ENCODE data around the gene TCF4.

Gene TCF4

GRCh38 chr18:55489034-55489986, 98.7 kb downstream of the TCF4 start:
- H3K79me2 ChIP-seq (ENCODE audit: control insufficient read depth, insufficient read depth, low read length, unreplicated experiment): peaks cover 39% of the 10 kb centered on the region
- no peak overlapping the region for H3K4me3 ChIP-seq (ENCODE audit: low read depth, low read length)
- no peaks in the 10 kb centered on the region for H3K27me3 ChIP-seq (ENCODE audit: insufficient read depth, low read length)
- peaks cover 24% of the 10 kb centered on the region for H3K4me1 ChIP-seq (ENCODE audit: control insufficient read depth, insufficient read depth, low read length, unreplicated experiment)
- H3K36me3 ChIP-seq (ENCODE audit: insufficient read depth, low read length): no peaks in the 10 kb centered on the region
- no peak overlapping the region for H2AFZ ChIP-seq (ENCODE audit: low read length, unreplicated experiment)
- H3K27ac ChIP-seq (ENCODE audit: low read depth, low read length): no peak overlapping the region

GRCh38 chr18:55488473-55488872, 99.5 kb downstream of the TCF4 start:
- H3K4me3 ChIP-seq (ENCODE audit: low read depth, low read length): no peak overlapping the region

GRCh38 chr18:55487997-55488396, 100.0 kb downstream of the TCF4 start:
- Histone ChIP-seq H3K27me3 (ENCODE audit: insufficient read depth, low read length) (no peaks in the 10 kb centered on the region), H3K79me2 (ENCODE audit: control insufficient read depth, insufficient read depth, low read length, unreplicated experiment) (peaks cover 34% of the 10 kb centered on the region), H3K27ac (ENCODE audit: low read depth, low read length) (no peak overlapping the region), H3K4me3 (ENCODE audit: low read depth, low read length) (no peak overlapping the region), H2AFZ (ENCODE audit: low read length, unreplicated experiment) (no peak overlapping the region), H3K36me3 (ENCODE audit: insufficient read depth, low read length) (no peaks in the 10 kb centered on the region), H3K4me1 (ENCODE audit: control insufficient read depth, insufficient read depth, low read length, unreplicated experiment) (peaks cover 22% of the 10 kb centered on the region)

More at GRCh38 chr18:55488473-55488872, 99.5 kb downstream of the TCF4 start:
- H2AFZ ChIP-seq (ENCODE audit: low read length, unreplicated experiment): no peak overlapping the region
- no peaks in the 10 kb centered on the region for H3K27me3 ChIP-seq (ENCODE audit: insufficient read depth, low read length)
- H3K79me2 ChIP-seq (ENCODE audit: control insufficient read depth, insufficient read depth, low read length, unreplicated experiment): peaks cover 36% of the 10 kb centered on the region
- H3K27ac ChIP-seq (ENCODE audit: low read depth, low read length): no peak overlapping the region
- peaks cover 22% of the 10 kb centered on the region for H3K4me1 ChIP-seq (ENCODE audit: control insufficient read depth, insufficient read depth, low read length, unreplicated experiment)
- no peaks in the 10 kb centered on the region for H3K36me3 ChIP-seq (ENCODE audit: insufficient read depth, low read length)

DNA sequence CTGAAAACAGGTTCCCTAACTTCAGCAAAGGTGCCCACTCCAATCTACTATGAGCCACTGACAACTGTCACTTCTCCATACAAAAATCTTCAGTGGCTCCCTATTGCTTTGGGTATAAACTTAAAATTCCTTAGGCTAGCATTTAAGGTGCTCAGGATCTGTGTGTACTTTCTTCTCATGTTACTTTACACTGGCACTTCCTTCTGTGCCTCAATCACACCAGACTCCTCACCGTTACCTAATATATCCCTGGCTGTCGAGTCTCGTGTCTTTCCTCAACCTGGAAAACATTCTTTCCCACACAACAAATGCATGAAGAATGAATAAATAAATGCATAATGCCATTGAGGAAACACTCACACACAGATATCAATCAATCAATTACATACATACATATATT, 101.1 kb downstream of the TCF4 start:
- Histone ChIP-seq H3K36me3 (ENCODE audit: insufficient read depth, low read length) (no peaks in the 10 kb centered on the region), H3K27me3 (ENCODE audit: insufficient read depth, low read length) (no peaks in the 10 kb centered on the region), H2AFZ (ENCODE audit: low read length, unreplicated experiment) (no peak overlapping the region), H3K79me2 (ENCODE audit: control insufficient read depth, insufficient read depth, low read length, unreplicated experiment) (peaks cover 27% of the 10 kb centered on the region), H3K4me3 (ENCODE audit: low read depth, low read length) (no peak overlapping the region), H3K4me1 (ENCODE audit: control insufficient read depth, insufficient read depth, low read length, unreplicated experiment) (peaks cover 22% of the 10 kb centered on the region), H3K27ac (ENCODE audit: low read depth, low read length) (no peak overlapping the region)

DNA sequence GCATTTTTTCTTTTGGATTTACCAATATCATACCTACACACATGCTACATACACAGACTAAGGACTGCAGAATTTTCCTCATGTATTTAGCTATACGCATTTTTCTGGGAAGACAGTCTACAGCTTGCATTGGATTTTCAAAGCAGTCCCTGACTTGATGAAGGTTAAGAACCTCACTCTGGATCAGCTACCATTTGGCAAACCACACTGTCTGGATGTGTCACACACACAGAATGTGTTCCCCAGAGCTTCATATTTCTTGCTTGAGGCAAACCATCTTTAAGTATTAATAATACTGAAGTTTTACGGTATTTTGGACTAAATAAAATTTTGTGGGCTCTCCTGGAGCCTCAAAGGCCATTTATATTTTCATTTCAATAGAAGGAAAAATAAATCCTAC, 102.3 kb downstream of the TCF4 start:
- no peaks in the 10 kb centered on the region for H3K27me3 ChIP-seq (ENCODE audit: insufficient read depth, low read length)
- peaks cover 24% of the 10 kb centered on the region for H3K79me2 ChIP-seq (ENCODE audit: control insufficient read depth, insufficient read depth, low read length, unreplicated experiment)
- no peaks in the 10 kb centered on the region for H3K36me3 ChIP-seq (ENCODE audit: insufficient read depth, low read length)
- no peak overlapping the region for H3K4me3 ChIP-seq (ENCODE audit: low read depth, low read length)
- H3K4me1 ChIP-seq (ENCODE audit: control insufficient read depth, insufficient read depth, low read length, unreplicated experiment): peaks cover 22% of the 10 kb centered on the region
- no peak overlapping the region for H2AFZ ChIP-seq (ENCODE audit: low read length, unreplicated experiment)
- H3K27ac ChIP-seq (ENCODE audit: low read depth, low read length): no peak overlapping the region

GRCh38 chr18:55484773-55485172, 103.2 kb downstream of the TCF4 start:
- Histone ChIP-seq H3K27ac (ENCODE audit: low read depth, low read length) (no peak overlapping the region), H3K4me1 (ENCODE audit: control insufficient read depth, insufficient read depth, low read length, unreplicated experiment) (peaks cover 22% of the 10 kb centered on the region)

GRCh38 chr18:55483266-55483871, 104.6 kb downstream of the TCF4 start:
- H3K36me3 ChIP-seq (ENCODE audit: insufficient read depth, low read length): no peaks in the 10 kb centered on the region
- H2AFZ ChIP-seq (ENCODE audit: low read length, unreplicated experiment): no peak overlapping the region
- H3K27ac ChIP-seq (ENCODE audit: low read depth, low read length): no peak overlapping the region
- H3K4me3 ChIP-seq (ENCODE audit: low read depth, low read length): no peak overlapping the region
- peaks cover 7% of the 10 kb centered on the region for H3K79me2 ChIP-seq (ENCODE audit: control insufficient read depth, insufficient read depth, low read length, unreplicated experiment)
- no peaks in the 10 kb centered on the region for H3K27me3 ChIP-seq (ENCODE audit: insufficient read depth, low read length)
- peaks cover 20% of the 10 kb centered on the region for H3K4me1 ChIP-seq (ENCODE audit: control insufficient read depth, insufficient read depth, low read length, unreplicated experiment)

More at GRCh38 chr18:55484773-55485172, 103.2 kb downstream of the TCF4 start:
- Histone ChIP-seq H3K79me2 (ENCODE audit: control insufficient read depth, insufficient read depth, low read length, unreplicated experiment) (peaks cover 20% of the 10 kb centered on the region), H3K36me3 (ENCODE audit: insufficient read depth, low read length) (no peaks in the 10 kb centered on the region), H2AFZ (ENCODE audit: low read length, unreplicated experiment) (no peak overlapping the region), H3K4me3 (ENCODE audit: low read depth, low read length) (no peak overlapping the region), H3K27me3 (ENCODE audit: insufficient read depth, low read length) (no peaks in the 10 kb centered on the region)

- Histone ChIP-seq H3K4me3 (ENCODE audit: low read depth, low read length) (no peak overlapping the region), H3K27ac (ENCODE audit: low read depth, low read length) (no peak overlapping the region), H3K4me1 (ENCODE audit: control insufficient read depth, insufficient read depth, low read length, unreplicated experiment) (peaks cover 16% of the 10 kb centered on the region), H3K27me3 (ENCODE audit: insufficient read depth, low read length) (no peaks in the 10 kb centered on the region), H3K79me2 (ENCODE audit: control insufficient read depth, insufficient read depth, low read length, unreplicated experiment) (peaks cover 17% of the 10 kb centered on the region), H2AFZ (ENCODE audit: low read length, unreplicated experiment) (no peak overlapping the region), H3K36me3 (ENCODE audit: insufficient read depth, low read length) (no peaks in the 10 kb centered on the region)
Measured at GRCh38 chr18:55479656-55480420, 108.2 kb downstream of the TCF4 start.

GRCh38 chr18:55477860-55478581, 110.0 kb downstream of the TCF4 start:
- Histone ChIP-seq H3K4me1 (ENCODE audit: control insufficient read depth, insufficient read depth, low read length, unreplicated experiment) (peaks cover 16% of the 10 kb centered on the region), H3K27me3 (ENCODE audit: insufficient read depth, low read length) (no peaks in the 10 kb centered on the region), H3K36me3 (ENCODE audit: insufficient read depth, low read length) (no peaks in the 10 kb centered on the region), H2AFZ (ENCODE audit: low read length, unreplicated experiment) (peak overlapping the region; percentile 83), H3K4me3 (ENCODE audit: low read depth, low read length) (peak overlapping the region; percentile 83), H3K27ac (ENCODE audit: low read depth, low read length) (peak overlapping the region; percentile 85), H3K79me2 (ENCODE audit: control insufficient read depth, insufficient read depth, low read length, unreplicated experiment) (peaks cover 25% of the 10 kb centered on the region)

DNA sequence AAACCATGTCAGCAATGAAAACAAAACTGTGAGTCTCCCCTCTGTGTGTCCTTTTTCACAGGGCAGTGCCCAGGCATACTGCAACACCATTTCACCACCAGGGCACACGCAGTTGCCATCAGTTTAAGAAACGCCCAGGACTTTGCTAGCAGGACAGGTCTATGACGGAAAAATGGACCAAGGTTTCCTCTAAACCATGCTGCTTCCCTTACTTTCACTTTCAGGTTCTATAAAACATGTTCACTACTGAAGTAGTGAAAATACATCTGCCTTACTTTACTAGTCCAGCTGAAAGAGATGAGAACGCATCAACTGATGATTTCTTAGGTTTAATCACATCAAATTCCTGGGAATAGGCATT, 110.5 kb downstream of the TCF4 start:
- peaks cover 24% of the 10 kb centered on the region for H3K79me2 ChIP-seq (ENCODE audit: control insufficient read depth, insufficient read depth, low read length, unreplicated experiment)
- peaks cover 16% of the 10 kb centered on the region for H3K4me1 ChIP-seq (ENCODE audit: control insufficient read depth, insufficient read depth, low read length, unreplicated experiment)
- H3K36me3 ChIP-seq (ENCODE audit: insufficient read depth, low read length): no peaks in the 10 kb centered on the region
- peak overlapping the region; percentile 85 for H3K27ac ChIP-seq (ENCODE audit: low read depth, low read length)
- H2AFZ ChIP-seq (ENCODE audit: low read length, unreplicated experiment): peak overlapping the region; percentile 83
- no peaks in the 10 kb centered on the region for H3K27me3 ChIP-seq (ENCODE audit: insufficient read depth, low read length)
- H3K4me3 ChIP-seq (ENCODE audit: low read depth, low read length): peak overlapping the region; percentile 83
